Osteocyte (in vitro differentiated cells): ENCODE measurements around the gene FGGY. TPM values are rescaled to one million over a fixed set of nuclear protein-coding genes. Genes with fewer than 3 reads are reported as not detected.

Experiments used
- DNase-seq: peaks from one replicate; pipeline ENCODE4 v3.0.0; 2021; ENCODE audit warnings: mixed read lengths; ENCODE audit not compliant: unreplicated experiment; ENCODE audit errors: extremely low spot score
- H3K27ac Mint-ChIP-seq: one replicate; pipeline ENCODE4 v1.8.0; 2021; ENCODE audit warnings: mild to moderate bottlenecking, mixed read lengths; ENCODE audit not compliant: unreplicated experiment
- H3K27me3 Mint-ChIP-seq: one replicate; pipeline ENCODE4 v1.8.0; 2021; ENCODE audit warnings: mixed read lengths; ENCODE audit not compliant: unreplicated experiment
- H3K36me3 Mint-ChIP-seq: one replicate; pipeline ENCODE4 v1.8.0; 2021; ENCODE audit warnings: mixed read lengths; ENCODE audit not compliant: unreplicated experiment
- H3K4me1 Mint-ChIP-seq: one replicate; pipeline ENCODE4 v1.8.0; 2021; ENCODE audit warnings: mixed read lengths; ENCODE audit not compliant: unreplicated experiment
- H3K4me3 Mint-ChIP-seq: one replicate; pipeline ENCODE4 v1.8.0; 2021; ENCODE audit warnings: mild to moderate bottlenecking, moderate library complexity, mixed read lengths; ENCODE audit not compliant: unreplicated experiment
- H3K9me3 Mint-ChIP-seq: one replicate; pipeline ENCODE4 v1.8.0; 2021; ENCODE audit warnings: mixed read lengths; ENCODE audit not compliant: unreplicated experiment
- CTCF ChIP-seq: fragments of 200-600 bp; sonication (generic); IDR thresholded peaks from 2 replicates; pipeline ENCODE4 v1.5.0; 2021; ENCODE audit warnings: antibody characterized with exemption, mild to moderate bottlenecking, moderate library complexity
- total RNA-seq: library from RNA; stranded (reverse); gene quantifications from 2 replicates; pipeline ENCODE4 v1.2.1, GENCODE V29; 2021

The FGGY gene
- total RNA-seq, 1 donor from 2014 or later: 9.1 TPM

- H3K4me1 Mint-ChIP-seq: peaks cover 53% of the 10 kb centered on the region
- H3K9me3 Mint-ChIP-seq: no peaks in the 10 kb centered on the region
- H3K36me3 Mint-ChIP-seq: no peaks in the 10 kb centered on the region
- H3K27me3 Mint-ChIP-seq: no peaks in the 10 kb centered on the region
- no peak for TF ChIP-seq CTCF
- no peak for DNase-seq
- no peak overlapping the region for H3K27ac Mint-ChIP-seq
- no peak overlapping the region for H3K4me3 Mint-ChIP-seq
These were observed 404.5 kb downstream of the FGGY start for GRCh38 chr1:59701376-59701775.

- H3K4me1 Mint-ChIP-seq: peaks cover 59% of the 10 kb centered on the region
- TF ChIP-seq CTCF: no peak
These were observed 406.5 kb downstream of the FGGY start for GRCh38 chr1:59703226-59703917.

GRCh38 chr1:59703918-59704378, 407.1 kb downstream of the FGGY start:
- Mint-ChIP-seq H3K27me3 (no peaks in the 10 kb centered on the region), H3K27ac (peak overlapping the region; percentile 48), H3K4me3 (no peak overlapping the region), H3K9me3 (no peaks in the 10 kb centered on the region), H3K4me1 (peaks cover 54% of the 10 kb centered on the region), H3K36me3 (no peaks in the 10 kb centered on the region)
- DNase-seq: no peak
- no peak for TF ChIP-seq CTCF

More at GRCh38 chr1:59703226-59703917, 406.5 kb downstream of the FGGY start:
- Mint-ChIP-seq H3K9me3 (no peaks in the 10 kb centered on the region), H3K4me3 (no peak overlapping the region), H3K27me3 (no peaks in the 10 kb centered on the region), H3K27ac (peak overlapping the region; percentile 48), H3K36me3 (no peaks in the 10 kb centered on the region)
- no peak for DNase-seq

- no peak for DNase-seq
- Mint-ChIP-seq H3K9me3 (no peaks in the 10 kb centered on the region), H3K27me3 (no peaks in the 10 kb centered on the region), H3K4me1 (peaks cover 49% of the 10 kb centered on the region), H3K36me3 (no peaks in the 10 kb centered on the region), H3K27ac (no peak overlapping the region), H3K4me3 (no peak overlapping the region)
- no peak for TF ChIP-seq CTCF
These were observed 407.8 kb downstream of the FGGY start for GRCh38 chr1:59704716-59705115.

- Mint-ChIP-seq H3K27me3 (no peaks in the 10 kb centered on the region), H3K4me1 (peaks cover 49% of the 10 kb centered on the region), H3K27ac (peak overlapping the region; percentile 23), H3K4me3 (no peak overlapping the region), H3K36me3 (no peaks in the 10 kb centered on the region), H3K9me3 (no peaks in the 10 kb centered on the region)
- no peak for DNase-seq
- TF ChIP-seq CTCF: no peak
These were observed 408.8 kb downstream of the FGGY start for GRCh38 chr1:59705466-59706302.
